Measurements from ENCODE around the gene ZMIZ1. TPM values are rescaled to one million over a fixed set of nuclear protein-coding genes. Genes with fewer than 3 reads are reported as not detected.

The ZMIZ1 gene
- total RNA-seq, 1 experiment from 2014 or later = 22.3 TPM

DNA sequence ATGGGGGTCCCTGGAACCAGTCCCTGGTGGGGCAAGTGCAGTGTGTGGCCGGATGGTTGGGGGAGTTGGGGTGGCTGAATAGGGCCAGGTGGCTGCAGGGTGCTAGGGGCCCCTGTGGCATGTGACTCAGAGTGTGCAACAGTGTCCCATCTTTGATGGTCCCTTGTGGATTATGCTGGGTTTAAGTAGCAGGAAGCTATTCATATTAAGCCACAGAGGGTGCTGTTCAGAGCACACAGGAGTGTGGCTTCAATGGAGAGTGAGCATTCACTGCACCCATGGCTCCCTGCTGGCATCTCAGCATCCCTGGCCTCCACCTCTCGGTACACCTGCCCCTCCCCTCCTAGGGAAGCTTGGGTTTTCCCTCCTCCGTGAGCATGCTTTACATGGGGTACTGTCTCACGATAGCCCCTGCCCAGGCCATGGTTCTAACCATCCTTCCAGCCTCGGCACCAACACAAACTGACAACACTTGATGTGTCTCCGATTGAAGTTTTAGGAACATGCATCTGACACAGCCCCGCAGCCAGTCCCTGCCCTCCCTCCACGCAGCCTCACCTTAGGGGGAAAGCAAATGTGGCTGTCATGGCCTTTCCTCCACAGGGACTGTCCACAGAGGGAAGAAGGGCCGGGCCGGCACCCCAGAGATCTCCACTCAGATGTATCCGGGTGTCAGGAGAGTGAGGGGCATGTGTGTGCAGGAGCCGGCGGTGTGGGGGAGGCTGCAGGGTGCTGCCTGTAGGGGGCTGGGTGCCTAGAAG is 248.1 kb downstream of the ZMIZ1 start:
- H3K27ac ChIP-seq = peak overlapping the region; percentile 93
- no peak overlapping the region for H3K4me3 ChIP-seq
- DNase-seq (ENCODE audit: low read depth in 1 of 2, low spot score in 2 of 2) = peak in 1 of 2 experiments; percentile 36
- peaks cover 91% of the 10 kb centered on the region for H3K4me1 ChIP-seq (replicated peaks)
- no peaks in the 10 kb centered on the region for H3K27me3 ChIP-seq (replicated peaks)
- H3K36me3 ChIP-seq = peaks cover 42% of the 10 kb centered on the region
- no peaks in the 10 kb centered on the region; the same call in 1 of the 2 replicates for H3K9me3 ChIP-seq (replicated peaks)

DNA sequence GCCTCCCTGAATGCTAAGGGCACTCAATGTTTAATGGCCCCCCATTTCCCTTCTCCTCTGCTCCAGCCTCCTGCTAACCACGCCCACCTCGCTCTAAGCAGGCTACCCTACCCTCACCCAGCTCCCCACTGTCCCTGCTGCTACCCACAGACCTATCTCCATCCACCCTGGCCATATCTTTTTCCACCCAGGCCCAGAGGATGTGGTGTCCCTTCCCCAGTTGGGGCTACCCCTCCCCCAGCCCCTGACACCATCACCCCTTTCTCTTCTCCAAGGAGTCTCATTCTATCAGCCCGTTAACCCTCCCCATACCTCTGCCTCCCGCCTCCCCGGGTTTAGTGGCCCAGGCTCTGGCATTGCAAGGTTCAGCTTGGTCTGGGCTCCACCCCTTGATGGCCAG is 249.6 kb downstream of the ZMIZ1 start:
- DNase-seq (ENCODE audit: low read depth in 1 of 2, low spot score in 2 of 2) = no peak
- Histone ChIP-seq H3K9me3 (replicated peaks) (no peaks in the 10 kb centered on the region; the same call in 1 of the 2 replicates), H3K27me3 (replicated peaks) (no peaks in the 10 kb centered on the region), H3K27ac (peak overlapping the region; percentile 93), H3K36me3 (peaks cover 26% of the 10 kb centered on the region), H3K4me3 (no peak overlapping the region), H3K4me1 (replicated peaks) (peaks cover 93% of the 10 kb centered on the region)

DNA sequence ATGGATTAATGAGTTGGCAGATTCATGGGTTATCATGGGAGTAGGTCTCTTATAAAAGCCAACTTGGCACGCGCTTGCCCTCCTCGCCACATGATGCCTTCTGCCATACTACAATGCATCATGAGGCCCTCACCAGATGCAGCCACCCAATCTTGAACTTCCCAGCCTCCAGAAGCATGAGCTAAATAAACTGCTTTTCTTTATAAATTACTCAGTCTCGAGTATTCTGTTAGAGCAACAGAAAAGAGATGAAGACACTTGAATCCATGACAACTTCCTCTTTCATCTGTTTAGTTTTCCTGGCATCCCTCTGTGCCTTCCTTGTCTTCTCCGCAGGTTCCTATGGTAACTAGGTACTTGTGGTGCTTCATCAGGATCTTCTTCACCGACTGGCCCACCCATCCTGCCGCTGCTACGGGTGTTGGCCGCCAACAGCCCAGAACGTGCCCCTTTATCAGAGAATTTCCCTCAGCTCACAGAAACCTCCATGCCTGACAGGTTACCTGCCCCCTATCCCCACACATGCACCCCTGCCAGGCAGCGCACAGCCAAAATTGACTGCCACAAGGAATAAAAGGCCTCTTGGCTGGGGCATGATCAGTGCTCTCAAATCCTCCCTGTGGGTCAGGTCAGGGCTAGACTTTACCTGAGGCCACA is 250.5 kb downstream of the ZMIZ1 start:
- H3K4me1 ChIP-seq (replicated peaks) = peaks cover 93% of the 10 kb centered on the region
- no peak overlapping the region for H3K4me3 ChIP-seq
- H3K27me3 ChIP-seq (replicated peaks) = no peaks in the 10 kb centered on the region
- H3K9me3 ChIP-seq (replicated peaks) = no peaks in the 10 kb centered on the region; the same call in 1 of the 2 replicates
- peaks cover 21% of the 10 kb centered on the region for H3K36me3 ChIP-seq
- no peak for DNase-seq (ENCODE audit: low read depth in 1 of 2, low spot score in 2 of 2)
- H3K27ac ChIP-seq = peak overlapping the region; percentile 93; the same call in 1 of the 2 replicates

DNA sequence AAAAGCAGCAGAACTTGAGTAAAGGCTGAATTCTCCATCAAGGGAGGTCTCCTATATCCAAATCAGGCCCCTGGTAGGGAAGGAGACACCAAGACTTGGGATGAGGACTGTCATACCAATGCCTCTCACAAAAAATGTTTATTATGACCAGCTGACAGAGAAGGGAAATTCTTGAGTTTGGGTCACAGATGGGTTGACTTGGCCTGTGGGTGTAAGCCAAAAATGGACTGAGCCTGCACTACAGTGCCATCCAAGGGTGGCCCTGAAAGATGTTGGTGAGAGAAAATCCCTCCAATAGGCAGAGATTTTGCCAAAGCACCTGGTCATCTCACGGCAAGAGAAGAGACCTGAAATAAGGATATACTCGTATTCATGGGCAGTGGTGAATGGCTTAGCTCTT is 251.6 kb downstream of the ZMIZ1 start:
- Histone ChIP-seq H3K4me3 (no peak overlapping the region), H3K9me3 (replicated peaks) (no peaks in the 10 kb centered on the region; the same call in 1 of the 2 replicates), H3K36me3 (peaks cover 14% of the 10 kb centered on the region), H3K27ac (peak overlapping the region; percentile 78), H3K27me3 (replicated peaks) (no peaks in the 10 kb centered on the region), H3K4me1 (replicated peaks) (peaks cover 84% of the 10 kb centered on the region)
- no peak for DNase-seq (ENCODE audit: low read depth in 1 of 2, low spot score in 2 of 2)

DNA sequence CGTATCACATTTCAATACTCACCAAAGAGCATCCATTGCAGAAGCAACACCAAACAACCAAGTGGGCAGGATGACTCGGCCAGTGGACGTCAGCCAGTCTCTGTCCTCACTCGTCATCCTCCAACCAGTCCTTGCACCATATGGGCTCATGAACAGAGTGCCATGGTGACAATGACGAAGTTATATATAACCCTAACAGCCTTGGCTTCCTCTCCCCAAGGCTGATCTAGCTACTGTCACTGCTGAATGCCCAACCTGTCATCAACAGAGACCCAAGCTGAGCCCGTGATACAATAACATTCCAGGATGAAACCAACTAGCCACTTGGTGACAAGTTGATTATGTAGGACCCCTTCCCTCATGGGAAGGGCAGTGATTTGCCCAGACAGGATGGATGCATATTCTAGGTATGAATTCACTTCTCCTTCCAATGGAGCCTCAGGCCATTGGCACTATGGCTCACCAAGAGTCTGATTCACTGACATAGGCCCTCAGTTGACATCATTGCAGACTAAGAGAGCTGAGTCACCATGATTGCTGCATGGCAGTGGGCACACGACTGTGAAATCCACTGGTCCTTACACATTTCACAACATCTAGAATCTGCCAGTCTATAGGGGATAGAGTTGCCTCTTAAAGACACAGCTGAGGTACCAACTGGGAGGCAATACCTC is 252.2 kb downstream of the ZMIZ1 start:
- peak; percentile 63 to 80 for DNase-seq (ENCODE audit: low read depth in 1 of 2, low spot score in 2 of 2)
- Histone ChIP-seq H3K36me3 (peaks cover 8% of the 10 kb centered on the region), H3K4me1 (replicated peaks) (peaks cover 81% of the 10 kb centered on the region), H3K27ac (peak overlapping the region; percentile 78), H3K4me3 (no peak overlapping the region), H3K9me3 (replicated peaks) (no peaks in the 10 kb centered on the region; the same call in 1 of the 2 replicates), H3K27me3 (replicated peaks) (no peaks in the 10 kb centered on the region)

DNA sequence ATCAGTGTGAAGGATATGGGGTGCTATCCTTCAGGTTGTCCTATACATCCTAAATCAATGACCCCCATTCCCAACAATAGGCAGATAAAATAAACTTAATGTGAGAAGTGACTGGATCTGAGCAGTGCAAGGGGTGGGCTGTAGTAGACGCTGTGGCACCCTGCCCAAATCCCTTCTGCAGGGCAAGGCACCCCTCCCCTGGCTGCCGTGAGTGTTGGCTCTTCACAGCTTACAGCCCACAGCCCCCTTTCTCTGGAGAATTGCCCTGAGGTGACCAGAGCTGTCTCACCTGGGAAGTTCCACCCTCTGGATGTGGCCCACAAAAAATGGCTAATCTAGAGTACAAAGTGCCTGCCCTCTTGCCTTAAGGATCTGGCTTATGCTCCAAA is 252.7 kb downstream of the ZMIZ1 start:
- no peak overlapping the region for H3K4me3 ChIP-seq
- H3K4me1 ChIP-seq (replicated peaks) = peaks cover 76% of the 10 kb centered on the region
- H3K27ac ChIP-seq = peak overlapping the region; percentile 78
- H3K27me3 ChIP-seq (replicated peaks) = no peaks in the 10 kb centered on the region
- no peak for DNase-seq (ENCODE audit: low read depth in 1 of 2, low spot score in 2 of 2)
- H3K9me3 ChIP-seq (replicated peaks) = no peaks in the 10 kb centered on the region; the same call in 1 of the 2 replicates
- 0 out of 2 replicates have a peak, but pooled peaks cover 4% of the 10 kb centered on the region for H3K36me3 ChIP-seq

DNA sequence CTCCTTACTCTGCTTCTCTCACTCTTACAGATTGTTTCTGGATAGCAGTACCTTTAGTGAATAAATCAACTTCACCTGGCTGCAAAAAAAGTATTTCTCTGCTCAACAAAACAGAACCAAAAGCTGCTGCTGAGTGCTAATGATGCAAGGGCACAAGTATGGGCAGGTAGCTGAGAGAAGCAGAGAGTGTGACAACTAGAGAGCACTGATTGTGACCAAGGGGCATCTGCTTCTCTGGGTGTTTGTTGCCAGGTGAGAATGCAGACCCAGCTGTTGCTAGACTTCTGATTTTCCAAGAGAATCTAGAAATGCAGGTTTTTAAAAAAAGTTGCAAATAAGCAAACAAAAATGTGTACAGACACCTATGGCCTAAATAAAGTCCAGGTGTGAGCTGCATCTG is 253.2 kb downstream of the ZMIZ1 start:
- no peaks in the 10 kb centered on the region; the same call in 1 of the 2 replicates for H3K9me3 ChIP-seq (replicated peaks)
- no peaks in the 10 kb centered on the region for H3K27me3 ChIP-seq (replicated peaks)
- H3K4me1 ChIP-seq (replicated peaks) = peaks cover 71% of the 10 kb centered on the region
- peak overlapping the region; percentile 78 for H3K27ac ChIP-seq
- no peaks in the 10 kb centered on the region for H3K36me3 ChIP-seq
- H3K4me3 ChIP-seq = no peak overlapping the region
- DNase-seq (ENCODE audit: low read depth in 1 of 2, low spot score in 2 of 2) = no peak

DNA sequence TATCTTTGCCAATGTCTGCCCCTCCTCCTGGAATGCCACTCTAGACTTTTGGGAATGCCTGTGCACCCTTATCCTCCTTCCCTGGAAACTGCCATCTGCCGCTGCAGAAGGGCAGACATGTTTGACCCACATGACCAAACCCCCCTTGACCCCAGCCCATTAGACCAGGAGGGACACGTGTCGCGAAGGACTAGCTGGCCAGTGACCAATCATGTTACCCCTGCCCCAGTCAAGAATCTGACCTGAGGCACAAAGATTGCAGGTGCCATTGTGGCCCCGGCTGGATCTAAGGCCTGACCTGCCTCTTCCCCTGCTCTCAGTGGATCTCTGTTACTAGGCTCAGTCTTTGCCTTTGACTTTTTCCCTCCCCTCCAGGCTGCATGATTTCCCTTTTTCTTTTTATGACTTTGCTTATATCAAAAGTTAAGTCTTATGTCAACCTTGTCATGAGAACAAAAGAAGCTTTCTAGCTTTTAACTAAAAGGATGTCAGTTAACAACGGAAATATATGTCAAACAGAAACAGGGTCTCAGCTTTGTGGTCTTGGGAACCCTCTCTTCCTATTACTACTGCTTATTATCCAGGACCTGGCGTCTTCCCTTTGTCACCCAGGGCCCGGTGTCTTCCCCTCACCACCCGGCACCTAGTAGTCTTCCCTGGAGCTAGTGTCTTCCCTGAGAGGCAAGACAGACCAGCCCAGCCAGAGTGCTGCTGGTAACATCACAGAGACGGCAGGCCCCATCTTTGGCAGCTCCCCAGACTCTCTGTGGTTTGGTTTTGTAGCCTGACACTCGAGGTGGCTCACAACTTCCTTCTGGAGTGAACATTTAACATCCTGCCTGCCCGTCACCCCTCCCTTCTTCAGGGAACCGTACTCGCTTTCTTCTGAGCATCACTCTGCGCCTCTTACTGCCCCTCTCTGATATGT is 254.1 kb downstream of the ZMIZ1 start:
- Histone ChIP-seq H3K36me3 (no peaks in the 10 kb centered on the region), H3K9me3 (replicated peaks) (no peaks in the 10 kb centered on the region; the same call in 1 of the 2 replicates), H3K4me1 (replicated peaks) (peaks cover 62% of the 10 kb centered on the region), H3K4me3 (no peak overlapping the region), H3K27ac (peak overlapping the region; percentile 78), H3K27me3 (replicated peaks) (no peaks in the 10 kb centered on the region)
- peak; percentile 83 to 88 for DNase-seq (ENCODE audit: low read depth in 1 of 2, low spot score in 2 of 2)

DNA sequence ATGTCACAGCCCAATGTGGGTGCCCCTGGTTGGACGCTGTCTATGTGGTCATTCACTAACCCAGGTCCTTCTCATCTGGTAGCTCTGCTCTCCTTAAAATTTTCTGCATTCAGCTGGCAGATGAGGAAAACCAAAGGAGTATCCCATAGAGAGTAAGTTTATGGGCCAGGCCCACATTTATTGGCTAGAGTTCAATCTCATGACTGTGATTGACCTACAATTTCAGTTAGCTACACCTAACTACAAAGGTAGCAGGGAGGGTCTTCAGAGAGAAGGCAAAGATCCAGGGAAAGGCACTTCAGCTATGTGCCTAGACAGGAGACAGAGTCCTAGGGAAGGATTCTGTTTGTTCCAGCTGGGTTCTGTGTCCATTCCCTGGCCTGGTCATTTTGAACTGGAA is 254.8 kb downstream of the ZMIZ1 start:
- Histone ChIP-seq H3K27me3 (replicated peaks) (no peaks in the 10 kb centered on the region), H3K4me1 (replicated peaks) (peaks cover 55% of the 10 kb centered on the region), H3K4me3 (no peak overlapping the region), H3K9me3 (replicated peaks) (no peaks in the 10 kb centered on the region), H3K27ac (peak overlapping the region; percentile 78), H3K36me3 (no peaks in the 10 kb centered on the region)
- no peak for DNase-seq (ENCODE audit: low read depth in 1 of 2, low spot score in 2 of 2)

DNA sequence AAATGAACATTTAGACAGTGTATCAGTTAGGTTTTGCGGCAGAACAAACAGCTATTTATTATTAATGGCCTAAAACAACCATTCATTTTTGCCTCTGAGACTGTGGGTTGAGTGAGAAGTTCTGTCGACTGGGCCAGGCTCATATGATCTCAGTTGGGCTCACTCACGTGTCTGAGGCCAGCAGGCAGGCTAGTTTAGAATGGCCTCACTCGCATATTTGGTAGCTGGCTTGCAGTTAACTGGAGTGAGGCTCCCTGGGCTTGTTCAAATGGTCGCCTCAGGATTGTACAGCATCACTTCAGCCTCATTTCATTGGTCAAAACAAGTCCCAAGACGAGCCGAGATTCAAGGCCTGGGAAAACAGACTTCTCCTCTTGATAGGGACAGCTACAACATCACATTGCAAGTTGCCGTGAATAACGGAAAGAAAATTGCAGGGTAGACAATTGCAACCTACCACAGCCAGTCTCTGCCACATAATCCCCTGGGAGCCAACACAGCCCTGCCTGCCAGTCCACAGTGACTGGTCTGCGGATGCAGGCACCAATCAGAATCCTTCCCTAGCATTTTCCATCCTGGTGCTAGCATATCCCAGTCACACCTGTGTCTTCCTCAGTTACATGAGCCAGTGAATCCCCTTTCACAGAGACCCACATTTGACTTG is 255.4 kb downstream of the ZMIZ1 start:
- H3K36me3 ChIP-seq = no peaks in the 10 kb centered on the region

DNA sequence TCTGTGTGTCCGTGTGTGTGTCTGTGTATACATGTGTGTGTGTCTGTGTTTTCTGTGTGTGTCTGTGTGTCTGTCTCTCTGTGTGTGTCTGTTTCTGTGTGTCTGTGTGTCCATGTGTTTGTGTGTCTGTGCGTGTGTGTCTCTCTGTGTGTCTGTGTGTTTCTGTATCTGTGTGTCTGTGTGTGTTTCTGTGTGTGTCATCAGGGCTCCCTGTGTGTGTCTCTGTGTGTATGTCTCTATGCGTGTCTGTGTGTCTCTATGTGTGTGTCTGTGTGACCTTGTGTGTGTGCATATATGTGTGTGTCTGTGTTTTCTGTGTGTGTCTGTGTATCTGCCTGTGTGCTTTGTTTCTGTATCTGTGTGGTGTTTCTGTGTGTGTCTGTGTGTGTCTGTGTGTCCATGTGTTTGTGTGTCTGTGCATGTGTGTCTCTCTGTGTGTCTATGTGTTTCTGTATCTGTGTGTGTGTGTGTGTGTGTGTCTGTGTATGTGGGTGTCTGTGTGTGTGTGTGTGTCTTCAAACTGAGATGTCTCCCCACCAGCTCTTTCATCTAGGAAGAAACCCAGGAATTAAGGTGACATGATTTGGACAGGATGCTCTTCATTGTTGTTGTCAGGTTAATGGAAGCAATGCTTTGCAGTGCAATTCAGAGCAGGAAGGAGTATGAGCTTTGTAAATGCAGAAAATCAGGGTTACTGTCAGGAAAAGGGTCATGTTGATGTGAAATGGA is 257.8 kb downstream of the ZMIZ1 start:
- no peak for DNase-seq (ENCODE audit: low read depth in 1 of 2, low spot score in 2 of 2)
- Histone ChIP-seq H3K27me3 (replicated peaks) (no peaks in the 10 kb centered on the region), H3K4me3 (no peak overlapping the region), H3K4me1 (replicated peaks) (peaks cover 48% of the 10 kb centered on the region), H3K27ac (no peak overlapping the region), H3K36me3 (no peaks in the 10 kb centered on the region), H3K9me3 (replicated peaks) (no peaks in the 10 kb centered on the region)

More for the DNA sequence above, 255.4 kb downstream of the ZMIZ1 start:
- Histone ChIP-seq H3K27ac (no peak overlapping the region; the same call in 1 of the 2 replicates), H3K27me3 (replicated peaks) (no peaks in the 10 kb centered on the region), H3K4me3 (no peak overlapping the region), H3K4me1 (replicated peaks) (peaks cover 53% of the 10 kb centered on the region), H3K9me3 (replicated peaks) (no peaks in the 10 kb centered on the region)
- no peak for DNase-seq (ENCODE audit: low read depth in 1 of 2, low spot score in 2 of 2)

DNA sequence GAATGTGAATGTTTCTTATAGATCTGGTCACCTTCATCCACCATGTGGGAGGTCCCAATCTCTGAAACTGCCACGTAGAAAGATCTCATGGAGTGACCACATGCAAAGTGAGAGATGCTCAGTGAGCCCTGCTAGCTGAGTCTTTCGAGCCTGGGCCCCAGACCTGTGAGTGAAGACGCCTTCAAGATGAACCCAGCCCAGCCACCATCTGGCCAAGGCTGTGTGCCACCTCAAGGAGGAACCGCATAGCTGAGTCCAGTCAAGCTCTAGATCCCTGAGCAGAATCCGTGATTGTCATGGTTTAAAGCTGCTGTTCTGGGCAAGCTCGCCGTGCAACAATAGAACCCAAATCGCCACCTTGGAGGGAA is 258.3 kb downstream of the ZMIZ1 start:
- no peak for DNase-seq (ENCODE audit: low read depth in 1 of 2, low spot score in 2 of 2)

More for the DNA sequence above, 258.3 kb downstream of the ZMIZ1 start:
- no peak overlapping the region for H3K27ac ChIP-seq
- no peaks in the 10 kb centered on the region for H3K9me3 ChIP-seq (replicated peaks)
- peaks cover 48% of the 10 kb centered on the region for H3K4me1 ChIP-seq (replicated peaks)
- no peaks in the 10 kb centered on the region for H3K27me3 ChIP-seq (replicated peaks)
- H3K36me3 ChIP-seq = no peaks in the 10 kb centered on the region
- H3K4me3 ChIP-seq = no peak overlapping the region
